Measurements from ENCODE around the gene SRGAP1.

DNA sequence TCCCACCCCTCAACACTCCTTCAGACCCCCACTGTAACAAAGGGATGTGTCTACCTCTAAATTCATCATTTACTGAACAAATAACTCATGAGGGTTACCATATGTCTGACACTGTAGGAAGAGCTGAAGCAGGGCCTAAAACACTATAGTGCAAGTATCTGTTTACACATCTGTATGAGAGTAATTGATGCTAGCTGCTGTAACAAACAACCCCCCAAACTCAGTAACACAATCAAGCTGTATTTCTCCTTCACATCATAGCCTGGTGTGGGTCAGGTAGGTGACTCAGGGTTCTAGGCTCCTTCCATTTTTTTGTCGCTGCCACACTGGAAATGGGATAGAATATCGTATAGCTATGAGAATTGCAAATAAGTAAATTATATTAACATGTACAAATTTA is 312.6 kb downstream of the SRGAP1 start:
- TF ChIP-seq EZH2 (IDR thresholded peaks at IDR 0.05; ENCODE audit: borderline replicate concordance, insufficient read depth, low read length, poor library complexity, severe bottlenecking) = no peak
- TF ChIP-seq, protein P1, sequence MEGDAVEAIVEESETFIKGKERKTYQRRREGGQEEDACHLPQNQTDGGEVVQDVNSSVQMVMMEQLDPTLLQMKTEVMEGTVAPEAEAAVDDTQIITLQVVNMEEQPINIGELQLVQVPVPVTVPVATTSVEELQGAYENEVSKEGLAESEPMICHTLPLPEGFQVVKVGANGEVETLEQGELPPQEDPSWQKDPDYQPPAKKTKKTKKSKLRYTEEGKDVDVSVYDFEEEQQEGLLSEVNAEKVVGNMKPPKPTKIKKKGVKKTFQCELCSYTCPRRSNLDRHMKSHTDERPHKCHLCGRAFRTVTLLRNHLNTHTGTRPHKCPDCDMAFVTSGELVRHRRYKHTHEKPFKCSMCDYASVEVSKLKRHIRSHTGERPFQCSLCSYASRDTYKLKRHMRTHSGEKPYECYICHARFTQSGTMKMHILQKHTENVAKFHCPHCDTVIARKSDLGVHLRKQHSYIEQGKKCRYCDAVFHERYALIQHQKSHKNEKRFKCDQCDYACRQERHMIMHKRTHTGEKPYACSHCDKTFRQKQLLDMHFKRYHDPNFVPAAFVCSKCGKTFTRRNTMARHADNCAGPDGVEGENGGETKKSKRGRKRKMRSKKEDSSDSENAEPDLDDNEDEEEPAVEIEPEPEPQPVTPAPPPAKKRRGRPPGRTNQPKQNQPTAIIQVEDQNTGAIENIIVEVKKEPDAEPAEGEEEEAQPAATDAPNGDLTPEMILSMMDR (IDR thresholded peaks at IDR 0.05; ENCODE audit: poor library complexity, severe bottlenecking) = no peak
- no peak for TF ChIP-seq POLR2AphosphoS5 (IDR thresholded peaks at IDR 0.05)

Data from neural cell (in vitro differentiated cells).